MM.1S (cell line): ENCODE results near the gene CLNK.

Experiments used
- DNase-seq: peaks from one replicate; pipeline ENCODE4 v3.0.0-alpha.2; 2015
- H2AFZ ChIP-seq: fragments of 300-600 bp; sonication (generic); 2 replicates; pipeline ENCODE4 v1.6.0; 2016; ENCODE audit warnings: antibody characterized with exemption, low read length
- H3F3A ChIP-seq: fragments of 300-600 bp; sonication (generic); 2 replicates; pipeline ENCODE4 v1.6.1; 2016; ENCODE audit warnings: mild to moderate bottlenecking, antibody characterized with exemption, low read length, moderate library complexity, mixed read lengths; ENCODE audit not compliant: insufficient read depth
- H3K27ac ChIP-seq: fragments of 300-600 bp; sonication (generic); 2 replicates; pipeline ENCODE4 v1.5.1; 2016; ENCODE audit warnings: mild to moderate bottlenecking, low read length
- H3K27me3 ChIP-seq: fragments of 300-600 bp; sonication (generic); replicated peaks from 2 replicates; pipeline ENCODE4 v1.6.0; 2016; ENCODE audit warnings: low read length; ENCODE audit not compliant: insufficient read depth
- H3K36me3 ChIP-seq: fragments of 300-600 bp; sonication (generic); replicated peaks from 2 replicates; pipeline ENCODE4 v1.6.1; 2016; ENCODE audit warnings: mild to moderate bottlenecking, low read length, mixed read lengths; ENCODE audit not compliant: insufficient read depth
- H3K4me1 ChIP-seq: fragments of 300-600 bp; sonication (generic); 2 replicates; pipeline ENCODE4 v1.6.1; 2016; ENCODE audit warnings: low read length, mixed read lengths
- H3K4me2 ChIP-seq: fragments of 300-600 bp; sonication (generic); 2 replicates; pipeline ENCODE4 v1.6.0; 2016; ENCODE audit warnings: low read depth, low read length
- H3K4me3 ChIP-seq: fragments of 300-600 bp; sonication (generic); 2 replicates; pipeline ENCODE4 v1.5.1; 2016; ENCODE audit warnings: low read length, mixed read lengths
- H3K79me2 ChIP-seq: fragments of 300-600 bp; sonication (generic); 2 replicates; pipeline ENCODE4 v1.6.1; 2016; ENCODE audit warnings: mixed run types, low read length, mixed read lengths
- H3K9ac ChIP-seq: fragments of 300-600 bp; sonication (generic); 2 replicates; pipeline ENCODE4 v1.6.1; 2016; ENCODE audit warnings: low read length, mixed read lengths
- H3K9me2 ChIP-seq: fragments of 300-600 bp; sonication (generic); replicated peaks from 2 replicates; pipeline ENCODE4 v1.6.1; 2016; ENCODE audit warnings: mild to moderate bottlenecking, low read length, mixed read lengths; ENCODE audit not compliant: insufficient read depth
- H3K9me3 ChIP-seq: fragments of 300-600 bp; sonication (generic); replicated peaks from 2 replicates; pipeline ENCODE4 v1.6.1; 2016; ENCODE audit warnings: mild to moderate bottlenecking, low read length, mixed read lengths; ENCODE audit not compliant: insufficient read depth
- H4K20me1 ChIP-seq: fragments of 300-600 bp; sonication (generic); 2 replicates; pipeline ENCODE4 v1.6.1; 2016; ENCODE audit warnings: mild to moderate bottlenecking, low read length, moderate library complexity, mixed read lengths; ENCODE audit not compliant: insufficient read depth
- CTCF ChIP-seq: fragments of 300-600 bp; sonication (generic); IDR thresholded peaks from 2 replicates; pipeline ENCODE4 v1.5.1; 2016; ENCODE audit warnings: antibody characterized with exemption, low read length, mixed read lengths
- EZH2 ChIP-seq: fragments of 300-600 bp; sonication (generic); optimal IDR thresholded peaks from 2 replicates; pipeline ENCODE3; 2017; ENCODE audit warnings: low read depth, mild to moderate bottlenecking, antibody characterized with exemption, low read length, mixed read lengths
- EZH2phosphoT487 ChIP-seq: fragments of 300-600 bp; sonication (generic); IDR thresholded peaks from 2 replicates; pipeline ENCODE4 v1.6.1; 2018; ENCODE audit warnings: antibody characterized with exemption, low read length

Gene CLNK

GRCh38 chr4:10672379-10672778, 12.2 kb downstream of the CLNK start:
- DNase-seq, result no peak
- Histone ChIP-seq H3F3A (peaks cover 16% of the 10 kb centered on the region), H3K79me2 (no peaks in the 10 kb centered on the region), H3K4me3 (no peak overlapping the region), H3K27ac (peak overlapping the region; percentile 86; the same call in 1 of the 2 replicates), H3K36me3 (no peaks in the 10 kb centered on the region), H3K27me3 (no peaks in the 10 kb centered on the region), H3K9me2 (no peaks in the 10 kb centered on the region), H3K9ac (no peak overlapping the region), H2AFZ (no peak overlapping the region), H4K20me1 (no peaks in the 10 kb centered on the region), H3K9me3 (no peaks in the 10 kb centered on the region), H3K4me1 (peaks cover 38% of the 10 kb centered on the region), H3K4me2 (0 out of 2 replicates have a peak overlapping the region, but pooled peaks have one; percentile 40)
- no peak for TF ChIP-seq CTCF
- no peak for TF ChIP-seq EZH2
- TF ChIP-seq EZH2phosphoT487, result no peak

DNA sequence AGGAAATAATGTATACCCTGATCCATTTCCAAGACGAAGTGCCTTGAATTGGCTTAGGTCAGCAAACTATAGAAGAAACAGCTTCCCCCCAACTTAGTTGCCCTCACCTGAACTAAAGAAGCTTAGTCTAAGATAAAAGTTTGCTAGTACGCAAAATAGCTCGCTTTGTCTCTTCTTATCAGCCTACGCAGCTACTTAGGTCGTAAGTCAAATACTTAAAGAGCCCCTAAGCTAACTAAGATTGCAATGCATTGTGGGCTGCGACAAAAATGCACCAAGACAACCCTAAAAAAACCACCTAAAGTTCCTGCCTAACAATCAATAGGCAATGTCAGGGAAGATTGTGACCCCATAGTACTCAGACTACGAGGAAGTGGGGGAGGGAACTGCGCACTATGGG, 12.8 kb downstream of the CLNK start:
- 0 out of 2 replicates have a peak overlapping the region, but pooled peaks have one; percentile 9 for H2AFZ ChIP-seq
- peak overlapping the region; percentile 20; the same call in 1 of the 2 replicates for H3K9ac ChIP-seq
- H3K4me1 ChIP-seq, result peaks cover 39% of the 10 kb centered on the region
- H3K27ac ChIP-seq, result peak overlapping the region; percentile 86
- no peaks in the 10 kb centered on the region for H3K36me3 ChIP-seq
- H3K4me3 ChIP-seq, result no peak overlapping the region
- peak overlapping the region; percentile 40 for H3K4me2 ChIP-seq
- H3K79me2 ChIP-seq, result no peaks in the 10 kb centered on the region
- no peaks in the 10 kb centered on the region for H3K9me3 ChIP-seq
- peaks cover 16% of the 10 kb centered on the region for H3F3A ChIP-seq
- no peaks in the 10 kb centered on the region for H3K27me3 ChIP-seq
- no peaks in the 10 kb centered on the region for H4K20me1 ChIP-seq
- H3K9me2 ChIP-seq, result no peaks in the 10 kb centered on the region
- TF ChIP-seq EZH2phosphoT487 (no peak), EZH2 (no peak)
- DNase-seq, result peak; percentile 19

DNA sequence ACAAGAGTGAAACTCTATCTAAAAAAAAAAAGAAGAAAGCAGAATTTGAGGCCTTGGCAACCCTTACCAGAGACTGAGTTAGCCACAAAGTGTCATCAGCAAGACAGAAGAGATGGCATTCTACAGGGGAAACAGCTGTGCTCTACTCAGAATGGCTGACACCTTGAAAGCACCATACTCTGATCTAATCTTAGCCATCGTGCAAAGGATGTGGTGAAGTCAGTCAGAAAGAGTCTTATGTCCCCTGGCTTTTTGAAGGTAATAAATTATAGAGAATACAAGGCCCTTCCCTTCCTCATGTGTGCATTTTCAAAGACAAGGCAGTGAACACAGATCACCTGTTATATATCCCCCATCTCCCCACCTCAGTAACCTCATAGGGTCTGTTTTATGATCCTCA, 13.2 kb downstream of the CLNK start:
- peak overlapping the region; percentile 20; the same call in 1 of the 2 replicates for H3K9ac ChIP-seq
- peak; percentile 96 for DNase-seq
- peaks cover 44% of the 10 kb centered on the region for H3K4me1 ChIP-seq
- H3K4me3 ChIP-seq, result no peak overlapping the region
- no peaks in the 10 kb centered on the region for H4K20me1 ChIP-seq
- peak overlapping the region; percentile 86 for H3K27ac ChIP-seq
- H2AFZ ChIP-seq, result 0 out of 2 replicates have a peak overlapping the region, but pooled peaks have one; percentile 9
- H3K27me3 ChIP-seq, result no peaks in the 10 kb centered on the region
- peak overlapping the region; percentile 40 for H3K4me2 ChIP-seq
- H3K9me3 ChIP-seq, result no peaks in the 10 kb centered on the region
- H3K36me3 ChIP-seq, result no peaks in the 10 kb centered on the region
- peaks cover 16% of the 10 kb centered on the region for H3F3A ChIP-seq
- no peaks in the 10 kb centered on the region for H3K79me2 ChIP-seq
- H3K9me2 ChIP-seq, result no peaks in the 10 kb centered on the region
- TF ChIP-seq CTCF, result no peak
- no peak for TF ChIP-seq EZH2phosphoT487
- no peak for TF ChIP-seq EZH2

GRCh38 chr4:10670321-10670720, 14.2 kb downstream of the CLNK start:
- no peaks in the 10 kb centered on the region for H3K79me2 ChIP-seq
- TF ChIP-seq EZH2phosphoT487 (no peak), EZH2 (no peak), CTCF (no peak)
- no peak overlapping the region for H3K9ac ChIP-seq
- no peak overlapping the region for H3K4me2 ChIP-seq
- no peaks in the 10 kb centered on the region for H3K9me2 ChIP-seq
- H3K4me1 ChIP-seq, result peaks cover 51% of the 10 kb centered on the region
- DNase-seq, result no peak
- H2AFZ ChIP-seq, result no peak overlapping the region
- H3F3A ChIP-seq, result peaks cover 16% of the 10 kb centered on the region
- no peaks in the 10 kb centered on the region for H3K9me3 ChIP-seq
- H3K27ac ChIP-seq, result no peak overlapping the region
- H3K36me3 ChIP-seq, result no peaks in the 10 kb centered on the region
- H3K4me3 ChIP-seq, result no peak overlapping the region
- H3K27me3 ChIP-seq, result no peaks in the 10 kb centered on the region
- H4K20me1 ChIP-seq, result no peaks in the 10 kb centered on the region
